ENCODE measurements around the gene QKI. TPM values are rescaled to one million over a fixed set of nuclear protein-coding genes. Genes with fewer than 3 reads are reported as not detected.

The QKI gene
- total RNA-seq, 6 experiments from 2014 or later, result 47.6 to 80.8 (median 76.3) TPM

- Histone ChIP-seq H3K4me1 (peaks cover 0 to 4% (median 2%) of the 10 kb centered on the region in 4 donors), H3K27me3 (no peaks in the 10 kb centered on the region), H3K4me3 (peak overlapping the region; percentile 71 to 77 (median 75)), H3K36me3 (no peaks in the 10 kb centered on the region), H3K27ac (peak overlapping the region; percentile 97 to 100 (median 98)), H3K9me3 (no peaks in the 10 kb centered on the region)
- TF ChIP-seq POLR2A (IDR thresholded peaks at IDR 0.05) (no peak), CTCF (IDR thresholded peaks at IDR 0.05) (no peak)
- WGBS (ENCODE audit: insufficient coverage, low coverage, low lambda C conversion rate, missing lambda C conversion rate), result 3% methylated on average over 14 of the region's 14 CpGs
- ATAC-seq (no peak), DNase-seq (no peak)
- intact Hi-C loops (cut with DNase I), result loop anchor here in 1 of 2 donors (10.0 kb wide), 1 partner anchor 218 kb away; no protein-coding TSS in a partner anchor
Measured at GRCh38 chr6:163412801-163413344, 1.6 kb upstream of the QKI start.

- Histone ChIP-seq H3K27ac (peak overlapping the region; percentile 97 to 100 (median 98)), H3K9me3 (no peaks in the 10 kb centered on the region), H3K4me1 (peaks cover 0 to 11% (median 5%) of the 10 kb centered on the region in 4 donors), H3K36me3 (no peaks in the 10 kb centered on the region), H3K4me3 (peak overlapping the region; percentile 71 to 77 (median 75)), H3K27me3 (no peaks in the 10 kb centered on the region)
- intact Hi-C loops (cut with DNase I), result loop anchor here in 1 of 2 donors (10.0 kb wide), 1 partner anchor 219 kb away; no protein-coding TSS in a partner anchor
- ATAC-seq (peak; percentile 77 to 89 (median 84)), DNase-seq (peak; percentile 91 to 92 (median 92))
- WGBS (ENCODE audit: insufficient coverage, low coverage, low lambda C conversion rate, missing lambda C conversion rate), result under 1% methylated on average over 44 of the region's 109 CpGs
- no peak for TF ChIP-seq CTCF (IDR thresholded peaks at IDR 0.05)
- peak; percentile 88 for TF ChIP-seq POLR2A (IDR thresholded peaks at IDR 0.05)
Measured at GRCh38 chr6:163413345-163414116, 987 bp upstream of the QKI start.

GRCh38 chr6:163414946-163415619 lies 565 bp downstream of the QKI start:
- no peaks in the 10 kb centered on the region for H3K36me3 ChIP-seq
- ATAC-seq, result peak in 2 of 4 donors; percentile 0
- DNase-seq, result peak in 2 of 3 donors; percentile 48 to 63
- peak overlapping the region; percentile 93 to 98 (median 97) for H3K27ac ChIP-seq
- no peaks in the 10 kb centered on the region for H3K27me3 ChIP-seq
- no peaks in the 10 kb centered on the region for H3K9me3 ChIP-seq
- TF ChIP-seq POLR2A (IDR thresholded peaks at IDR 0.05), result no peak
- TF ChIP-seq CTCF (IDR thresholded peaks at IDR 0.05), result no peak
- H3K4me3 ChIP-seq, result peak overlapping the region; percentile 56 to 80 (median 75)
- intact Hi-C loops (cut with DNase I), result loop anchor here in 1 of 2 donors (10.0 kb wide), 1 partner anchor 220 kb away; no protein-coding TSS in a partner anchor
- H3K4me1 ChIP-seq, result peaks cover 0 to 24% (median 8%) of the 10 kb centered on the region in 4 donors
- 0% methylated on average over 8 of the region's 94 CpGs for WGBS (ENCODE audit: insufficient coverage, low coverage, low lambda C conversion rate, missing lambda C conversion rate)

All from right lobe of liver (tissue), 6 donors.